Neuron (in vitro differentiated cells): ENCODE measurements around the gene DMXL1.

Source experiments
- H2AFZ ChIP-seq: one replicate; pipeline ENCODE4 v1.6.1; 2013; ENCODE audit warnings: low read depth, mild to moderate bottlenecking, inconsistent platforms, low read length, moderate library complexity
- H3K27me3 ChIP-seq: one replicate; pipeline ENCODE4 v1.6.1; 2013; ENCODE audit warnings: low read length; ENCODE audit not compliant: insufficient read depth
- H3K36me3 ChIP-seq: one replicate; pipeline ENCODE4 v1.6.1; 2013; ENCODE audit warnings: low read length; ENCODE audit not compliant: insufficient read depth
- H3K4me1 ChIP-seq: one replicate; pipeline ENCODE4 v1.6.1; 2013; ENCODE audit warnings: low read length; ENCODE audit not compliant: insufficient read depth
- H3K4me3 ChIP-seq: 2 replicates; pipeline ENCODE4 v1.5.1; 2013; ENCODE audit warnings: mild to moderate bottlenecking, low read length, moderate library complexity
- H3K9me3 ChIP-seq: one replicate; pipeline ENCODE4 v1.6.1; 2013; ENCODE audit warnings: low read length

DMXL1 gene

GRCh38 chr5:119255571-119256356 lies 184.9 kb downstream of the DMXL1 start:
- Histone ChIP-seq H3K27me3 (no peaks in the 10 kb centered on the region), H3K4me3 (no peak overlapping the region), H3K36me3 (peaks cover 2% of the 10 kb centered on the region), H3K4me1 (no peaks in the 10 kb centered on the region), H2AFZ (no peak overlapping the region), H3K9me3 (peaks cover 9% of the 10 kb centered on the region)

DNA sequence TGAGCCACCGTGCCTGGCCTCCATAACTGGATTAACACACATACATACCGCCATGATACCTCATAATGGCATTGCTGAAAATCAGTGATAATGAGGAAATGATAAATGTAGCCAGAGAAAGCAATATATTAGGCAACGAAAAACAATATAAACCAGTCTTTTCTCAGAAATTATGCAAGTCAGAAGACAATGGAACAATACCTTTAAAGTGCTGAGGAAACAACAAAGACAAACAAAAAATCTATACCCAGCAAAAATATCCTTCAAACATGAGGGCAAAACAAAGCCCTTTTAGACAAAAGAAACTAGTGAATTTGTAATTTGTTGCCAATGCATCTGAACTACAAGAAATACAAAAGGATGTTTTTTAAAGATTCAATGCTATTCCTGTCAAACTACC lies 186.7 kb downstream of the DMXL1 start:
- H2AFZ ChIP-seq = no peak overlapping the region
- H3K27me3 ChIP-seq = no peaks in the 10 kb centered on the region
- no peaks in the 10 kb centered on the region for H3K36me3 ChIP-seq
- peaks cover 10% of the 10 kb centered on the region for H3K9me3 ChIP-seq
- H3K4me3 ChIP-seq = no peak overlapping the region
- no peaks in the 10 kb centered on the region for H3K4me1 ChIP-seq

GRCh38 chr5:119263639-119264038 lies 192.8 kb downstream of the DMXL1 start:
- peaks cover 12% of the 10 kb centered on the region for H3K9me3 ChIP-seq
- H3K36me3 ChIP-seq = no peaks in the 10 kb centered on the region
- H3K4me1 ChIP-seq = peaks cover 5% of the 10 kb centered on the region
- no peaks in the 10 kb centered on the region for H3K27me3 ChIP-seq
- no peak overlapping the region for H3K4me3 ChIP-seq
- no peak overlapping the region for H2AFZ ChIP-seq

GRCh38 chr5:119264186-119264585 lies 193.3 kb downstream of the DMXL1 start:
- Histone ChIP-seq H3K4me3 (no peak overlapping the region), H2AFZ (no peak overlapping the region), H3K4me1 (peaks cover 7% of the 10 kb centered on the region), H3K36me3 (no peaks in the 10 kb centered on the region), H3K27me3 (no peaks in the 10 kb centered on the region), H3K9me3 (peaks cover 7% of the 10 kb centered on the region)

- peak overlapping the region; percentile 62 for H3K4me3 ChIP-seq
- H2AFZ ChIP-seq = peak overlapping the region; percentile 92
- H3K36me3 ChIP-seq = no peaks in the 10 kb centered on the region
- peaks cover 10% of the 10 kb centered on the region for H3K4me1 ChIP-seq
- no peaks in the 10 kb centered on the region for H3K27me3 ChIP-seq
- no peaks in the 10 kb centered on the region for H3K9me3 ChIP-seq
These were observed 197.1 kb downstream of the DMXL1 start for GRCh38 chr5:119267958-119268386.

GRCh38 chr5:119268387-119269060 lies 197.6 kb downstream of the DMXL1 start:
- H3K36me3 ChIP-seq = no peaks in the 10 kb centered on the region
- H2AFZ ChIP-seq = peak overlapping the region; percentile 92
- H3K27me3 ChIP-seq = no peaks in the 10 kb centered on the region
- peak overlapping the region; percentile 62 for H3K4me3 ChIP-seq
- H3K9me3 ChIP-seq = no peaks in the 10 kb centered on the region
- H3K4me1 ChIP-seq = peaks cover 10% of the 10 kb centered on the region

- peaks cover 10% of the 10 kb centered on the region for H3K4me1 ChIP-seq
- H3K9me3 ChIP-seq = no peaks in the 10 kb centered on the region
- peak overlapping the region; percentile 62 for H3K4me3 ChIP-seq
- peak overlapping the region; percentile 92 for H2AFZ ChIP-seq
- no peaks in the 10 kb centered on the region for H3K27me3 ChIP-seq
- H3K36me3 ChIP-seq = no peaks in the 10 kb centered on the region
These were observed 198.4 kb downstream of the DMXL1 start for GRCh38 chr5:119269061-119269944.

DNA sequence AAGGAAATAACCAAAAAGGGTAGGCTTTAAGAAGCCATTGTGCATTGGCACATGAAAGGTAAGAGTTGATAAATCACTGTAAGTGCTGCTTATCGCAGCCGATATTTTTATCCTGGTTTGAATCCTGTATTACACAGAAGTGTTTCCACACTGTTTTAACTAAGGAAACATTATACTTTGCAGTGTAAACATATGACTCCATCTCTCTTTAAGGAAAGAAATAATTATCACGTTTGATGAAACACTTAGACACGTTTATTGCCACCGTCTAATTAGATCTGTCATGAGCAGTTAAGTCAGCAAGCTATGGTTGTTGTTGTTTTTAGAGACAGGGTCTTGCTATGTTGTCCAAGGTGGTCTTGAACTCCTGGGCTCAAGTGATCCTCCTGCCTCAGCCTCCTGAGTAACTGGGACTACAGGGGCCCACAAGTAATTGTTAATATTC lies 199.3 kb downstream of the DMXL1 start:
- Histone ChIP-seq H3K9me3 (no peaks in the 10 kb centered on the region), H3K27me3 (no peaks in the 10 kb centered on the region), H3K36me3 (no peaks in the 10 kb centered on the region), H2AFZ (no peak overlapping the region), H3K4me1 (peaks cover 10% of the 10 kb centered on the region), H3K4me3 (no peak overlapping the region)

GRCh38 chr5:119270960-119271757 lies 200.3 kb downstream of the DMXL1 start:
- H3K4me1 ChIP-seq = peaks cover 10% of the 10 kb centered on the region
- no peak overlapping the region for H3K4me3 ChIP-seq

DNA sequence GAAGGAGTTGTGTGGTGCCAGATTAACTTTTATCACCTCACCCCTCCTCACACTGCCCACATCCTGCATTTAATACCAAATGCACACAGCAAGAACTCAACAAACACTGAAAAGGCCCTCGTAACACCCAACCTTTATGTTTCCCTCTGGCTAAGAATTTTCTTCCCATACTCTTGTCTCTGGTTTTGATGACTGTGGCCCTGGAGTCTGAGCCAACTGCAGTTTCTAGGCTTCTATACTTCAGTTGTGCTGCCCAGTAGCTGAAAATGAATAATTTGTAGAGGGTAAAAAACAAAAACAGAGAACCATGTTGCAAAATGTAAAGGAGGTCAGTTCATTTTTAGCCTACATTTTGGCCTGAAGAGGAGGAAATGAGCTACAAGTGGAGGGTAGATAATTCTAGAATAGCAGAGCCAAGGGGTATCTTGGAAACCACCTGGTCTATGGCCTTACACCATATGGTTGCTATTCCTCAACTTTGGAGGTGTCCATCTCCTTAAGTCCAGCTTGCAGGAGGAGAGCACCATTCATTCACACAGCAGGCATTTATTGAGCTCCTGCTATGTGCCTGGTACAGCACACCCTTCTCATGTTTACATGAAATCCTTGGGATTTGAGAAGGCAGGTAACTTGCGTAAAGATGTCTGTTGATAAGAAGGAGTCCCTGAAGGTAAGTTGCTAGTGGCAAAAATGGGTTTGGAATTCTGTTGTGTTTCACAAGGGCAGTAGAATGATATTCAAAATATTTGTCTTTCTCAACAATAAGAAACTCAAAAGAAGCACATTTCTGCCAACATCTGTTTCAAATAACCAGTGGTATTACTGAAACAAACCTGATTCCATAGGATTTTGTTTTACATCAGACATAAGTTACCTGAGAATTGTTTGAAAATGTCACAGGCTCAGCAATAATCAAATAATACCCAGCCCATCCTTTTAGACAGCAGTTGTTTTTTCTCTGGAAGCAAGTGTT lies 201.2 kb downstream of the DMXL1 start:
- Histone ChIP-seq H3K36me3 (no peaks in the 10 kb centered on the region), H2AFZ (no peak overlapping the region), H3K9me3 (no peaks in the 10 kb centered on the region), H3K27me3 (no peaks in the 10 kb centered on the region), H3K4me3 (no peak overlapping the region), H3K4me1 (peaks cover 10% of the 10 kb centered on the region)

More at GRCh38 chr5:119270960-119271757, 200.3 kb downstream of the DMXL1 start:
- H3K36me3 ChIP-seq = no peaks in the 10 kb centered on the region
- no peaks in the 10 kb centered on the region for H3K9me3 ChIP-seq
- no peak overlapping the region for H2AFZ ChIP-seq
- no peaks in the 10 kb centered on the region for H3K27me3 ChIP-seq

DNA sequence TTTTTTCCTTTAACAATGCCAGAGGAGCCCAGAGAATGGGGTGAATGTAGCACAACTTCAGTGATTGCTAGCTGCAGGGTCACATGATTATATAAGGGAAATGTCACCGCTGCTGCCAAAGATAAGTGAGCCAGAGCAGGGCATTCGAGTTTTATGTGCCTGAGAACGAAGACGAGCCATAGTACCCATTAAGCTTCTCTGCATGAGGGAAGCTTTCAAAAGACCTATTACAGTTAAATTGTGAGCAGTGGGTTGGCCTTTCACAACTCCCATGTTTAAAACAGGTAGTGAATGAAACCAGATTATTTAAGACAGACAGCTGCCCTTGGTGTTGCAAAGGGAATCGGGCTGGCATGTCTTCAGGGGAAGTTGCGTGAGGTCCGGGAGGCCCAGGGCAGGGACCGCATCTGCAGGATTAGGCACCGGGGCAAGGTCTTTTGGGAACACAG lies 202.5 kb downstream of the DMXL1 start:
- Histone ChIP-seq H3K27me3 (no peaks in the 10 kb centered on the region), H3K4me1 (peaks cover 5% of the 10 kb centered on the region), H3K9me3 (no peaks in the 10 kb centered on the region), H3K4me3 (no peak overlapping the region), H3K36me3 (no peaks in the 10 kb centered on the region), H2AFZ (no peak overlapping the region)
